H1 (cell line): ENCODE data around the gene MCCC1.

Experiments
- CTCF ChIP-seq, 3 experiments: IDR thresholded peaks; 1 replicate in 2 of 3; 2 replicates in 1 of 3; pipeline versions ENCODE4 v1.5.1 to v1.6.1; 2011; ENCODE audit warnings: low read length in 3 of 3, mild to moderate bottlenecking in 3 of 3, inconsistent platforms in 2 of 3, low read depth in 1 of 3, moderate library complexity in 1 of 3; ENCODE audit not compliant: insufficient read depth in 1 of 3; ENCODE audit errors: control extremely low read depth in 1 of 3
- MAX ChIP-seq: IDR thresholded peaks from 2 replicates; pipeline ENCODE4 v1.6.1; 2012; ENCODE audit warnings: inconsistent platforms
- RFX5 ChIP-seq: IDR thresholded peaks from 2 replicates; pipeline ENCODE4 v1.6.1; 2011; ENCODE audit warnings: low read depth, low read length, improper control_type of control experiment, borderline replicate concordance
- TBP ChIP-seq: IDR thresholded peaks from 2 replicates; pipeline ENCODE4 v1.6.1; 2011; ENCODE audit warnings: low read depth, low read length, improper control_type of control experiment
- USF2 ChIP-seq: IDR thresholded peaks from 2 replicates; pipeline ENCODE4 v1.6.1; 2011; ENCODE audit warnings: low read length, improper control_type of control experiment

- TF ChIP-seq CTCF (IDR thresholded peaks at IDR 0.05; ENCODE audit: control extremely low read depth in 1 of 3, insufficient read depth in 1 of 3, low read depth in 1 of 3, low read length in 3 of 3) (no peak), USF2 (no peak), RFX5 (no peak), TBP (no peak), MAX (no peak)
Measured at GRCh38 chr3:182981038-182981380, 118.3 kb downstream of the MCCC1 start.
